GM12892 (cell line): Measurements from ENCODE around the gene VSTM4.

Experiments used
- DNase-seq: peaks from one replicate; pipeline ENCODE4 v3.0.0; 2011; ENCODE audit not compliant: insufficient read length
- FAIRE-seq: peaks from 2 replicates; lab custom pipeline; 2011; peaks lifted over from hg19 to GRCh38; lab: Jason Lieb, UNC
- POLR2A ChIP-seq: IDR thresholded peaks from 2 replicates; pipeline ENCODE4 v1.6.1; 2011; ENCODE audit warnings: low read depth, low read length, control low read depth
- POLR2AphosphoS5 ChIP-seq: IDR thresholded peaks from 2 replicates; pipeline ENCODE4 v1.6.1; 2011; ENCODE audit warnings: low read depth, low read length, control low read depth
- TAF1 ChIP-seq: IDR thresholded peaks from 2 replicates; pipeline ENCODE4 v1.6.1; 2011; ENCODE audit warnings: low read depth, mild to moderate bottlenecking, control low read depth, low read length, borderline replicate concordance

Gene VSTM4

DNA sequence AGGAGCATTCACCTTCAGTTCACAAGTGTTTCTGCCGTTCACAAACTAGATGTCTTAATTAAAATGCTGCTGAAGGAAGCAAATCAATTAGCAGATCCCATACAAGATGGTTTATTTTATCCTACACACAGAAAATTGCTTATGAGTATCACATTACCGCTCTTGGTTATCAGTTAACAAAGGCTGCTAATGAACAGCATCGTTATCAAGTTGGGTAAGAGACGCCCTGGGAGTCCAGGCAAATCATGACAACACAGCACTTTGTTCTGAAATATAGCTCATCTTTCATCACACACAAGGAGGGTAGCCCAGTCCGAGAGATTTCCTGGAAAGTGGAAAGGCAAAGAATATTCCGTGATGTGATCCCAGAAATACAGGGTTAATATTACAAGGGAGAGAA is 39.3 kb upstream of the VSTM4 start:
- TF ChIP-seq POLR2A (no peak), TAF1 (no peak), POLR2AphosphoS5 (no peak)
- DNase-seq (no peak), FAIRE-seq (no peak)

DNA sequence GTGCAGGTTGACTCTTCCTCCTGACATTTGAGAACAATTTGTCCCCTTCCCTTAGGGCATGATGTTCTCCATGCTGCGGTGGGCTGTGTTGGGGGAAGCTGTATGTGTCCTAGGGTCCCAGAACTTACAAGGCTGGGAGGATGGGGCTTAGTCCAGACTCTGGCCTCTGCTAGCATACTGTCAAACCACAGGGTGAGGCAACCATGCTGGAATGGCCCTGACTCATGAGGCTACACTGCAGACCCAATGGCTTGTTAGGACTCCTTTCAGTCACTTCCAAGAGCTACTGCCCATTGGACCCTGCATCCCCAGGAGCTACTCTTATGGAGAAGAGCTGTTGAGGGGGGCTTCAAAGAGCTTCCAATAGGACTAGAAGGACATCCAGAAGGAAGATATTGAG is 38.6 kb upstream of the VSTM4 start:
- DNase-seq = no peak
- TF ChIP-seq POLR2A (no peak), TAF1 (no peak), POLR2AphosphoS5 (no peak)
- no peak for FAIRE-seq

DNA sequence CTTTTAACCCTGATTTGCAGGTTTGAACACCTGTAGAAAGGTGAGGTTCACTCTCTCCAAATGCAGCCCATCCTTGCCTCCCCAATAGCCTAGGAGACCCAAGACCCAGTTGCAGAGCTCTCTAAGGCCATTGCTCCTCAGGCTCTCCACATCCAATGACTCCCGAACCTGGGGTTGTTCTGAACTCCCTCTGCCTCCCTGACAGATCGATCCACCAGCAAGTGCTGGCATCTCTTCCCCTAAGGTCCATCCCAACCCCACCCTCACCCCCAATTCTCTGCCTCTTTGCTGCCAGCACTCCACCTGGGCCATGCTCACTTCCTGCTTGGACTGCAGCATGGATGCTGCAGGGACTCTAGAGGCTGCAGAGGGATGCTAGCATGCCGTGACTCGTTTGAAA is 37.8 kb upstream of the VSTM4 start:
- no peak for FAIRE-seq
- TF ChIP-seq POLR2A (no peak), POLR2AphosphoS5 (no peak), TAF1 (no peak)
- DNase-seq = no peak

DNA sequence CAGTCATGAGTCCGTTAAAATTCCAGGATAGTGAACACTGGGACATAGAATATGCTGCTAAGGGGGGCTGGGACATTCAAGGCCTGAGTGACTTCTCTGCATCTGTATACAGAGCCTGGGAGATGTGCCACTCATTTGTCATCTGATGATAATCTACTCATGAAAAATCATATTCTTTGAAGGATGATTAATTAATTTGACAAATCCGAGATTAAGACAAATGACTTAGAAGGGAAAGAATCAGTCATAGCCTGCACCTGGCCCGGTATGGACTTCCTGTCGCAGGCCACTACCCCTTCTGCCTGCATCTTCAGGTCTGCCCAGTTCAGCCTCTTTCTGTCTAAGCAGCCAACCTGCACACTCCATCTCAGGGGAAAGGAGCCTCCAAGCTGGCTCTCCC is 37.3 kb upstream of the VSTM4 start:
- no peak for TF ChIP-seq TAF1
- TF ChIP-seq POLR2AphosphoS5 = no peak
- no peak for TF ChIP-seq POLR2A
- FAIRE-seq = no peak

DNA sequence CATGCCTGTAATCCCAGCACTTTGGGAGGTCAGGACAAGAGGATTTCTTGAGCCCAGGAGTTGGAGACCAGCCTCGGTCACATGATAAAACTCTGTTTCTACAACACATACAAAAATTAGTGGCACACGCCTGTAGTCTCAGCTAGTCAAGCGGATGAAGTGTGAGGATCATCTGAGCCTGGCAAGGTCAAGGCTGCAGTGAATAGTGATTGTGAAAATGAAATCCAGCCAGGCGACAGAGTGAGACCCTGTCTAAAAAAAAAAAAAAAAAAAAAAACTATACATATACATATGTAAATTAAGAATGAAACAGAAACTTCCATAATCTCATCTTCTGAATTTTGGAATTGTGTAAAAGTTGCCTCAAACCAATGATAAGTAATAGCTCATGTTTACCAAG is 36.7 kb upstream of the VSTM4 start:
- DNase-seq (no peak), FAIRE-seq (no peak)
- no peak for TF ChIP-seq POLR2AphosphoS5
- no peak for TF ChIP-seq POLR2A
- TF ChIP-seq TAF1 = no peak

More for the DNA sequence above, 37.3 kb upstream of the VSTM4 start:
- no peak for DNase-seq

DNA sequence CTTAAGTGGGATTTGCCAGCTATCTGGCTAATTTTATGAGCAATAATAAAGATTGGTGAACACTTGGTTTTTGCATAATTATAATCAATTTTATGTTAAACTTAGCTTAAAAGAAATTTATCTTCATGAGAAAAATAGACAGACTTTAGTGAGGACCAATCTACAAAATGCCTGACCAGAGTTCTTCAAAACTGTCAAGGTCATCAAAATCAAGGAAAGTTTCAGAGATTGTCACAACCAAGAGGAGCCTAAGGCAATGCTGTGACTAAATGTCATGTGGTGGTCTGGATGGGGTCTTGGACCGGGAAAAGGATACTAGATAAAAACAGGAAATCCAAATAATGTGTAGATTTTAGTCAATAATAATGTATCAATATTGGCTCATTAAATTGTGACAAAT is 36.2 kb upstream of the VSTM4 start:
- DNase-seq (no peak), FAIRE-seq (peak; percentile 33)
- TF ChIP-seq POLR2A (no peak), POLR2AphosphoS5 (no peak), TAF1 (no peak)

DNA sequence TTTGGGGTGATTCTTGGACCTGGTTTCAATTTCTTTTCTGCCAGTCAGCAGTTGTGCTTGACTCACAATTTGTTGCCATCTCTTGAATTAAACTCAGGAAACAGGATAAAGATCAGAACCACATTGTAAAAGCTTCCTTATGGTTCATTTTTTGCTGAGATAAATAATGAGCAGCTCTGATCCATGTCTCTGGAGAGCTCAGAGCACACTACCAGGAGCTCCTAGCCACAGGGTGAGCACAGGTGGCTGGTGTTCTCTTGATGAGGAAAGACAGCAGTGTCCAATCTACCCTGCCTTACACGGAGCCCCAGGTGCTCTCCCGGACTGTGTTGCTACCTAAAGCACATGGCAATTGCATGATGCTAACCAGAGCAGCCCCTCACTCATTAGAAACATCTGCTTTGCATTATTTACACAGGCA is 35.7 kb upstream of the VSTM4 start:
- FAIRE-seq (no peak), DNase-seq (no peak)
- TF ChIP-seq TAF1 = no peak
- TF ChIP-seq POLR2A = no peak
- TF ChIP-seq POLR2AphosphoS5 = no peak

DNA sequence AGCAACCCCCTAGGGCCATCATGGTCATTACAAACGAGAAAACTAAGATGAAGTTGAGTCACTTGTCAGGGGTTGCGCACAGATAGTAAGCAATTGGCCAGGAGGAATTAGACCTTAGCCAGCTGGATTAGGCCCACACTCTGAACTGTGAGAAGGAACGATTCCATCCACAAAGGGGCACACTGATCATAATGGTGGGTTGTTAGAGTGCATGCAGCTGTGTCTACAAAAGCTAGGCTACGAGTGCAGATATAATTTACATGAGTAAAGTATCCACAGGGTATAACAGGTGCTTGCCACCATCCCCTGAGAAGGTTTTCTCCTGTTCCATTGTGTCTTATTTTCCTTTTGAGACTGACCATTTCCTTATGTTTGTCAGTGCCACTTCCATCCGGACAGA is 35.1 kb upstream of the VSTM4 start:
- no peak for TF ChIP-seq POLR2A
- no peak for TF ChIP-seq POLR2AphosphoS5
- no peak for TF ChIP-seq TAF1
- no peak for DNase-seq
- FAIRE-seq = no peak

DNA sequence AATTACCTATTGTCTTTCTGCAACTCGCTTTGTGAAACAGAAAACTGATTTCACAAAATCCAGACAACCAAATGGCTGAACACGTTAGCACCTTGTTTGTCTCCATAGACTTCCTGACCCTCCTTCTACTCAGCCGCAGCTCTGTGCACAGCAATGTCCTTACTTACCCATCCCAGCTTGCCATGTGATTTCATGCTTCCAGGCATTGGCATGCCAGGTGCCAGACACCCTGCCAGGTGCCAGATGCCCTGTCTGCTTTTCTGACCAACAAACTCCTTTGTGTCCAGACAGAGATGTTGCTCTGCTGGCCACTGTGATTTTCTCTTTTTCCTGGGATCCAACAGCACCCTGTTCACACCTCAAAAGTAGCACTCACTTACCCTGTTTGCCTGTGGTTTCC is 34.6 kb upstream of the VSTM4 start:
- FAIRE-seq = no peak

DNA sequence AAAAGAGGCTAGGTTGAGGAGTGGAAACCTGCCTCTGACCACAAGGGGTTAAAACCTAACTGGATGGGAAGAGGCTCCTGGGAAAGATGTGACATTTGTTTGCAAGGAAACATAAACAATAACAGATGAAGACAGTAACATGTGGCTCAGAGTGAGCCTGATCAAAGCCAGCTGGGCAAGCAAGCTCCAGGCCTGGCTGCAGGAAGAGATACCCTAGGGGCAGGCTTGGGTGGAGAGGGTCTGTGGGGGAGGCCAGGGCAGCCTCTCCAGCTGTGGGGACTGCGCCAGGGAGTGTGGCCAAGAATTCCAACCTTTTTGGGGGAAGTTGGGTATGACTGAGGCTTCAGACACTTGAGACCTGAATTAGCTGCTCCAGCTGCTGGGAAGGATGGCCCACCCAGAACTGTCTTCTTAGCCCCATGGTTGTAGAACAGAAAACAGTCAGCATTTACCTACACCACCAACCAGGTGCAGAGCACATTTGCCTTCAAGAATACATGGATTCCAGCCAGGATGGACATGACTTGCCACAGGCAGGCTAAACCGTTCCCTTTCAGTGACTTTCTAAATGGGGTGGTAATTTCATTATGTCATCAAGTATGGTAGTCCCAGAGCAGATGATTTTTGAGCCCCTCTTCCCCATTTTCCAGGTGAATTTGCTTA is 28.9 kb upstream of the VSTM4 start:
- TF ChIP-seq TAF1 = no peak
- TF ChIP-seq POLR2A = no peak
- no peak for TF ChIP-seq POLR2AphosphoS5
- DNase-seq = no peak
- no peak for FAIRE-seq

More for the DNA sequence above, 34.6 kb upstream of the VSTM4 start:
- DNase-seq = no peak
- TF ChIP-seq TAF1 (no peak), POLR2A (no peak), POLR2AphosphoS5 (no peak)

DNA sequence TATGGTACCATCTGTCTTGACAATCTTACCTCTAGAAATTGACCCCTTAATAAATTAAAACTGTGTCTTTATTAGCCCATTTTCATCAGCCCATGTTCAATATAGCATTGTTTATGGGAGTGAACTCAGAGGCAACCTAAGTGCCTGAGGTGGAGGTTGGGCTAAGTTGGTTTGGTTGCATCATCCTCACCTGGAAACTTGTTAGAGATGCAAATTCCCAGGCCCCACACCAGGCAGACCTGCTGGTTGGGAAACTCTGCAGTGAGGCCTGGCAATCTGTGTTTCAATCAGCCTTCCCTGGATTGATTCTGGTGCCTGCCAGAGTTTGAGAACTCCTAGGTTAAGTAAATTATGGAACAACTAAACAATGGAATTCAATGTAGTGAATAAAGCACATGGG is 27.9 kb upstream of the VSTM4 start:
- no peak for TF ChIP-seq POLR2AphosphoS5
- FAIRE-seq (no peak), DNase-seq (no peak)

DNA sequence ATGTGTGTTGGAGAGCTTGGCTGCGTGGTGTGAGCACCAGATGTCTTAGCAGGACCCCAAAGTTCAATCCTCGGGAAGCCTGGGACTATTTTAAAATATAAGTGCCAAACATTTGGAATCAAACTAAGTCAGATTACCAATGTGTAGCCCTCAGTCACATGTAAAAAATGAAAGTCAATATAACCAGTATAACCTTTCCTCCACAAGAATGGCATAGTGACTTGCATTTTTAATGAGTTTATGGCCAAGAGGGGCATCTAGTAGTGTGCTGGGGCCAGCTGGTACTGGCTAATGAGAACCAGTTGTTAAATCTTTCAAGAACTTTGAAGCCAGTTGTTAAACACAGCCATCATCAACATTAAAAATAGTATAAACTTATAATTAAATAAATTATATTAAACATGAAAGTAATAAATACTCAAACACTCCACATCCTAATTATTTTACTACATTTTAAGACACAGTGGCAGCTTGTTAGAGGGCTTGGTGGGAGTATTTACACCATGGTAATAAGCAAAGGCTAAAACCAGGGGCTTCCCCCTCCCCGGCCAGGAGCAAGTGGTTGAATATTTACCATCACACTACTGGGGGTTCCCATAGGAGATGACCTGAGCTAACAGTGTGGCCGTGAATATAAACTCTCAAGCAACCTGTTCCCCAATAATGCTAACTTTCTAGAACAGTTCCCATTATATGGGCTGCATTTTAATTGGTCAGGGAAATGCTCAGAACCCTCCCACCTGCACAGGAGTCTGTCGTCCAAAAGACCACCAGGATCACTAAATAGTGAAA is 26.4 kb upstream of the VSTM4 start:
- DNase-seq = no peak
- FAIRE-seq = no peak
- TF ChIP-seq TAF1 = no peak
- TF ChIP-seq POLR2A = no peak
- TF ChIP-seq POLR2AphosphoS5 = no peak
